Measurements from ENCODE around the gene SLC4A2.

DNA sequence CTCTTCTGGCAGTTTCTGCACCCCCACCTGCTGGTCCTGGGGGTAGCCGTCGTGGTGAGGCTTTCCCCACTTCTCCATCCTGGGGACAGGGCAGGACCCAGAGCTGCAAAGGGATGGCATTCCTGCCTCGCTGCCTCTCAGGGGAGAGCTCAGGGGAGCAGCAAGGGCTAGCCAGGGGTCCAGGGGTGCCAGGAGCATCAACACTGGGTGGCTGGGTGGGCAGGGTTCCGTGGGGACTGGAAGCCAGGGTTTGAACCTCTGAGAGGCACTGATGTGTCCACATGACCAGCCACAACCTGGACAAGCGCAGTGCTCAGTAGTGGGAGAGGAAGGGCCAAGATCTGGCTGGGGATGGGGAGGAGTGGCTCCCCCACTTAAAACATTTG lies 25.5 kb upstream of the SLC4A2 start:
- TF ChIP-seq POLR2A (IDR thresholded peaks at IDR 0.05; ENCODE audit: low read depth, low read length): no peak
- no peak for TF ChIP-seq SPI1 (IDR thresholded peaks at IDR 0.05; ENCODE audit: low read depth, low read length)
- TF ChIP-seq POLR2AphosphoS5 (IDR thresholded peaks at IDR 0.05; ENCODE audit: low read depth, low read length): no peak
